GM23338 (cell line): Measurements from ENCODE around the gene USP37. TPM values are rescaled to one million over a fixed set of nuclear protein-coding genes. Genes with fewer than 3 reads are reported as not detected.

Source experiments
- ATAC-seq: fragments of 200-7000 bp; cut with Tn5 transposase; 3 replicates; pipeline ENCODE4 v1.9.1; 2020
- DNase-seq: peaks from one replicate; pipeline ENCODE4 v3.0.0-alpha.2; 2015; ENCODE audit warnings: low spot score
- H2AFZ ChIP-seq: fragments of 200-600 bp; sonication (generic); 2 replicates; pipeline ENCODE4 v1.8.0; 2016; ENCODE audit warnings: antibody characterized with exemption, mild to moderate bottlenecking, moderate library complexity
- H3F3A ChIP-seq: fragments of 200-600 bp; sonication (generic); replicated peaks from 2 replicates; pipeline ENCODE4 v1.8.0; 2017; ENCODE audit warnings: antibody characterized with exemption, mixed run types, low read depth
- H3K27ac ChIP-seq: fragments of 200-600 bp; sonication (generic); 2 replicates; pipeline ENCODE4 v1.6.1; 2016; ENCODE audit warnings: low read depth
- H3K27me3 ChIP-seq: fragments of 200-600 bp; sonication (generic); 2 replicates; pipeline ENCODE4 v1.8.0; 2016; ENCODE audit warnings: mild to moderate bottlenecking, mixed run types, moderate library complexity; ENCODE audit not compliant: insufficient read depth
- H3K36me3 ChIP-seq: fragments of 200-600 bp; sonication (generic); 2 replicates; pipeline ENCODE4 v1.8.0; 2016; ENCODE audit warnings: mild to moderate bottlenecking; ENCODE audit not compliant: insufficient read depth
- H3K4me1 ChIP-seq: fragments of 200-600 bp; sonication (generic); 2 replicates; pipeline ENCODE4 v1.8.0; 2016; ENCODE audit warnings: mild to moderate bottlenecking, moderate library complexity; ENCODE audit not compliant: insufficient read depth
- H3K4me2 ChIP-seq: fragments of 200-600 bp; sonication (generic); 2 replicates; pipeline ENCODE4 v1.7.1; 2017; ENCODE audit warnings: mixed run types
- H3K4me3 ChIP-seq: fragments of 200-600 bp; sonication (generic); 2 replicates; pipeline ENCODE4 v1.6.1; 2016; ENCODE audit warnings: mixed run types
- H3K79me2 ChIP-seq: fragments of 200-600 bp; sonication (generic); replicated peaks from 2 replicates; pipeline ENCODE4 v1.8.0; 2017; ENCODE audit warnings: mild to moderate bottlenecking; ENCODE audit not compliant: insufficient read depth
- H3K9me2 ChIP-seq: fragments of 200-600 bp; sonication (generic); 2 replicates; pipeline ENCODE4 v1.8.0; 2017; ENCODE audit not compliant: insufficient read depth
- H4K20me1 ChIP-seq: fragments of 200-600 bp; sonication (generic); replicated peaks from 2 replicates; pipeline ENCODE4 v1.8.0; 2017; ENCODE audit warnings: mild to moderate bottlenecking; ENCODE audit not compliant: insufficient read depth
- H3K27ac Mint-ChIP-seq: 2 replicates; pipeline ENCODE4 v1.8.0; 2020; ENCODE audit warnings: inconsistent platforms, mild to moderate bottlenecking, moderate library complexity, mixed read lengths
- H3K27me3 Mint-ChIP-seq: 3 replicates; pipeline ENCODE4 v1.8.0; 2022; ENCODE audit warnings: low read depth, mild to moderate bottlenecking, moderate library complexity, mixed read lengths, inconsistent platforms; ENCODE audit not compliant: insufficient read depth, poor library complexity
- H3K36me3 Mint-ChIP-seq: 3 replicates; pipeline ENCODE4 v1.8.0; 2021; ENCODE audit warnings: low read depth, mild to moderate bottlenecking, inconsistent platforms, moderate library complexity, mixed read lengths
- H3K4me1 Mint-ChIP-seq: 3 replicates; pipeline ENCODE4 v1.8.0; 2020; ENCODE audit warnings: mild to moderate bottlenecking, inconsistent platforms, mixed read lengths
- H3K4me3 Mint-ChIP-seq: 3 replicates; pipeline ENCODE4 v1.8.0; 2021; ENCODE audit warnings: moderate library complexity, mild to moderate bottlenecking, inconsistent platforms, mixed read lengths
- H3K9me3 Mint-ChIP-seq: 3 replicates; pipeline ENCODE4 v1.8.0; 2020; ENCODE audit warnings: moderate library complexity, mild to moderate bottlenecking, inconsistent platforms, mixed read lengths
- CREB1 ChIP-seq: fragments of 250-450 bp; sonication (Bioruptor Pico); IDR thresholded peaks from 2 replicates; pipeline ENCODE4 v1.5.0; 2020; ENCODE audit warnings: low read depth, mild to moderate bottlenecking, moderate library complexity
- CTCF ChIP-seq, 2 experiments: fragments of 200-600 bp in 1 of 2; sonication (generic) in 1 of 2; conservative IDR thresholded peaks; 2 replicates each; pipeline versions ENCODE4 v1.5.1 to v1.6.1; 2016 to 2017; ENCODE audit warnings: antibody characterized with exemption in 2 of 2, low read depth in 2 of 2, mild to moderate bottlenecking in 2 of 2, moderate library complexity in 1 of 2
- ETS1 ChIP-seq: IDR thresholded peaks from 2 replicates; pipeline ENCODE4 v1.6.1; 2016; ENCODE audit warnings: antibody characterized with exemption
- EZH2 ChIP-seq: fragments of 200-600 bp; sonication (generic); IDR thresholded peaks from one replicate; pipeline ENCODE4 v1.8.0; 2017; ENCODE audit warnings: antibody characterized with exemption, mild to moderate bottlenecking, low read depth; ENCODE audit not compliant: unreplicated experiment
- EZH2phosphoT487 ChIP-seq: fragments of 200-600 bp; sonication (generic); IDR thresholded peaks from one replicate; pipeline ENCODE4 v1.8.1; 2018; ENCODE audit warnings: antibody characterized with exemption; ENCODE audit not compliant: unreplicated experiment
- JUNB ChIP-seq: IDR thresholded peaks from one replicate; pipeline ENCODE4 v1.6.1; 2016; ENCODE audit warnings: antibody characterized with exemption; ENCODE audit not compliant: unreplicated experiment
- NANOG ChIP-seq: IDR thresholded peaks from 2 replicates; pipeline ENCODE4 v1.6.1; 2016; ENCODE audit warnings: antibody characterized with exemption, borderline replicate concordance
- POLR2AphosphoS5 ChIP-seq: IDR thresholded peaks from 2 replicates; pipeline ENCODE4 v1.6.1; 2016; ENCODE audit warnings: antibody characterized with exemption, low read depth
- REST ChIP-seq: IDR thresholded peaks from one replicate; pipeline ENCODE4 v1.6.1; 2018; ENCODE audit warnings: antibody characterized with exemption; ENCODE audit not compliant: unreplicated experiment
- STAT1 ChIP-seq: IDR thresholded peaks from one replicate; pipeline ENCODE4 v1.6.1; 2016; ENCODE audit warnings: antibody characterized with exemption; ENCODE audit not compliant: unreplicated experiment
- ZNF114 ChIP-seq: fragments of 250-450 bp; sonication (Bioruptor Pico); IDR thresholded peaks from 2 replicates; pipeline ENCODE4 v1.5.0; 2020; ENCODE audit warnings: mild to moderate bottlenecking, moderate library complexity
- ZNF331 ChIP-seq: fragments of 250-450 bp; sonication (Bioruptor Pico); IDR thresholded peaks from 2 replicates; pipeline ENCODE4 v1.5.0; 2020; ENCODE audit warnings: low read depth, mild to moderate bottlenecking, moderate library complexity
- ZNF462 ChIP-seq: fragments of 250-450 bp; sonication (Bioruptor Pico); IDR thresholded peaks from 2 replicates; pipeline ENCODE4 v1.5.0; 2020; ENCODE audit warnings: mild to moderate bottlenecking, moderate library complexity
- polyA plus RNA-seq: library from polyadenylated mRNA; unstranded; fragments of >200 nt; fragmentation: Nextera tagmentation; extraction: Ambion mirVana; gene quantifications from 2 replicates; pipeline ENCODE4 v1.2.1, GENCODE V29; 2016
- total RNA-seq: library from RNA; depleted of rRNA; stranded (reverse); fragments of >200 nt; shearing (Covaris generic); gene quantifications from 2 replicates; pipeline ENCODE4 v1.2.3, GENCODE V29; 2014

Gene USP37
- total and polyA plus RNA-seq, 2 experiments from 2014 or later = 8.2 to 21.0 TPM

- no peak for TF ChIP-seq STAT1
These were observed 97.1 kb downstream of the USP37 start (continued) for GRCh38 chr2:218471036-218471435.

- no peak overlapping the region for H3K4me2 ChIP-seq
- no peaks in the 10 kb centered on the region for H3K27me3 ChIP-seq
- Mint-ChIP-seq H3K36me3 (peaks cover 27% of the 10 kb centered on the region), H3K9me3 (no peaks in the 10 kb centered on the region), H3K4me1 (no peaks in the 10 kb centered on the region), H3K27ac (no peak overlapping the region), H3K4me3 (no peak overlapping the region), H3K27me3 (no peaks in the 10 kb centered on the region)
- DNase-seq (no peak), ATAC-seq (no peak)
- no peak overlapping the region for H2AFZ ChIP-seq
- no peaks in the 10 kb centered on the region for H3K9me2 ChIP-seq
- peaks cover 16% of the 10 kb centered on the region for H3K36me3 ChIP-seq
- no peak overlapping the region for H3K27ac ChIP-seq
- H3K4me3 ChIP-seq = no peak overlapping the region
- TF ChIP-seq EZH2 = no peak
- TF ChIP-seq STAT1 = no peak
- no peak for TF ChIP-seq REST
- TF ChIP-seq CTCF (conservative IDR thresholded peaks at IDR 0.05; ENCODE audit: low read depth in 2 of 2) = no peak
- TF ChIP-seq ZNF114 (CRISPR knock-in tag) = no peak
- no peak for TF ChIP-seq CREB1 (CRISPR knock-in tag)
- TF ChIP-seq POLR2AphosphoS5 = no peak
- no peak for TF ChIP-seq ETS1
- no peak for TF ChIP-seq ZNF331 (CRISPR knock-in tag)
- TF ChIP-seq NANOG = no peak
- no peak for TF ChIP-seq EZH2phosphoT487
- no peak for TF ChIP-seq ZNF462
- TF ChIP-seq JUNB = no peak
- H3K79me2 ChIP-seq = no peaks in the 10 kb centered on the region
- H3K4me1 ChIP-seq = no peaks in the 10 kb centered on the region
- no peaks in the 10 kb centered on the region for H3F3A ChIP-seq
- peaks cover 5% of the 10 kb centered on the region for H4K20me1 ChIP-seq
These were observed 97.7 kb downstream of the USP37 start for GRCh38 chr2:218470448-218470847.
